CD14-positive monocyte (primary cell): ENCODE results near the gene MANF. TPM values are rescaled to one million over a fixed set of nuclear protein-coding genes. Genes with fewer than 3 reads are reported as not detected.

ENCODE experiments used
- DNase-seq, 3 donors: peaks; one replicate each; pipeline ENCODE4 v3.0.0-alpha.2; 2011 to 2022
- H2AFZ ChIP-seq: 2 replicates; pipeline ENCODE4 v1.6.0; 2012; ENCODE audit warnings: mild to moderate bottlenecking, low read depth, low read length, inconsistent platforms; ENCODE audit not compliant: insufficient read depth, poor library complexity, severe bottlenecking
- H3K27ac ChIP-seq, 2 donors: 1 replicate in 1 of 2; 2 replicates in 1 of 2; pipeline ENCODE4 v1.5.1; 2012 to 2013; ENCODE audit warnings: low read length in 2 of 2, control low read depth in 1 of 2, inconsistent platforms in 1 of 2, low read depth in 1 of 2, mild to moderate bottlenecking in 1 of 2
- H3K27me3 ChIP-seq, 2 donors: one replicate each; pipeline versions ENCODE4 v1.6.0 to v1.6.1; 2011 to 2013; ENCODE audit warnings: low read length in 2 of 2; ENCODE audit not compliant: control insufficient read depth in 2 of 2, insufficient read depth in 2 of 2
- H3K36me3 ChIP-seq, 2 donors: replicated peaks in 1 of 2; 1 replicate in 1 of 2; 2 replicates in 1 of 2; pipeline versions ENCODE4 v1.5.1 to v1.6.1; 2012 to 2013; ENCODE audit warnings: low read length in 2 of 2, control low read depth in 1 of 2, inconsistent platforms in 1 of 2, mild to moderate bottlenecking in 1 of 2; ENCODE audit not compliant: insufficient read depth in 2 of 2, control insufficient read depth in 1 of 2
- H3K4me1 ChIP-seq, 2 donors: 1 replicate in 1 of 2; 2 replicates in 1 of 2; pipeline versions ENCODE4 v1.5.1 to v1.6.1; 2012 to 2013; ENCODE audit warnings: low read length in 2 of 2, control low read depth in 1 of 2, inconsistent platforms in 1 of 2, mild to moderate bottlenecking in 1 of 2, moderate library complexity in 1 of 2; ENCODE audit not compliant: insufficient read depth in 2 of 2, control insufficient read depth in 1 of 2
- H3K4me2 ChIP-seq: replicated peaks from 2 replicates; pipeline ENCODE3; 2012; ENCODE audit warnings: low read length, moderate library complexity, mild to moderate bottlenecking; ENCODE audit not compliant: poor library complexity, severe bottlenecking; ENCODE audit errors: extremely low read depth
- H3K4me3 ChIP-seq, 3 experiments: fragments of 200-600 bp in 1 of 3; sonication (generic) in 1 of 3; replicated peaks in 1 of 3; 1 replicate in 2 of 3; 2 replicates in 1 of 3; pipeline ENCODE4 v1.5.1; 2011 to 2013; ENCODE audit warnings: low read length in 3 of 3, mild to moderate bottlenecking in 3 of 3, control low read depth in 2 of 3, low read depth in 2 of 3, inconsistent platforms in 1 of 3, moderate library complexity in 1 of 3
- H3K79me2 ChIP-seq: 2 replicates; pipeline ENCODE4 v1.6.0; 2012; ENCODE audit warnings: mild to moderate bottlenecking, control low read depth, inconsistent platforms, low read length, moderate library complexity; ENCODE audit not compliant: insufficient read depth
- H3K9ac ChIP-seq: 2 replicates; pipeline ENCODE4 v1.6.0; 2017; ENCODE audit warnings: low read length, mild to moderate bottlenecking; ENCODE audit not compliant: insufficient read depth, poor library complexity, severe bottlenecking
- H3K9me3 ChIP-seq, 2 donors: replicated peaks in 1 of 2; 1 replicate in 1 of 2; 2 replicates in 1 of 2; pipeline versions ENCODE4 v1.5.1 to v1.6.1; 2012 to 2013; ENCODE audit warnings: low read length in 2 of 2, control low read depth in 1 of 2; ENCODE audit not compliant: control insufficient read depth in 1 of 2, insufficient read depth in 1 of 2
- H4K20me1 ChIP-seq: 2 replicates; pipeline ENCODE4 v1.6.0; 2012; ENCODE audit warnings: mild to moderate bottlenecking, low read length, control low read depth, moderate library complexity; ENCODE audit not compliant: insufficient read depth
- H3K27ac Mint-ChIP-seq, 7 donors: one replicate each; pipeline ENCODE4 v1.8.0; 2020; ENCODE audit warnings: mild to moderate bottlenecking in 7 of 7, mixed read lengths in 7 of 7, moderate library complexity in 6 of 7, inconsistent platforms in 2 of 7
- H3K27me3 Mint-ChIP-seq, 3 donors: one replicate each; pipeline ENCODE4 v1.8.0; 2021 to 2022; ENCODE audit warnings: low read depth in 3 of 3, mild to moderate bottlenecking in 3 of 3, mixed read lengths in 3 of 3, moderate library complexity in 3 of 3, inconsistent platforms in 1 of 3
- H3K36me3 Mint-ChIP-seq, 2 donors: one replicate each; pipeline ENCODE4 v1.8.0; 2020; ENCODE audit warnings: mixed read lengths in 2 of 2, inconsistent platforms in 1 of 2, mild to moderate bottlenecking in 1 of 2
- H3K4me1 Mint-ChIP-seq: one replicate; pipeline ENCODE4 v1.8.0; 2020; ENCODE audit warnings: mild to moderate bottlenecking, mixed read lengths
- H3K4me3 Mint-ChIP-seq, 2 donors: one replicate each; pipeline ENCODE4 v1.8.0; 2020; ENCODE audit warnings: mild to moderate bottlenecking in 2 of 2, mixed read lengths in 2 of 2, moderate library complexity in 1 of 2
- H3K9me3 Mint-ChIP-seq, 7 donors: one replicate each; pipeline ENCODE4 v1.8.0; 2020 to 2022; ENCODE audit warnings: mixed read lengths in 7 of 7, mild to moderate bottlenecking in 6 of 7, moderate library complexity in 6 of 7, inconsistent platforms in 2 of 7
- CTCF ChIP-seq: fragments of 200-600 bp; IDR thresholded peaks from one replicate; pipeline ENCODE4 v1.8.0; 2022; ENCODE audit warnings: antibody characterized with exemption, mild to moderate bottlenecking
- WGBS: methylation state at CpG from one replicate; pipeline ENCODE4 v1.1.5; 2013; ENCODE audit warnings: missing lambda C conversion rate; ENCODE audit not compliant: insufficient coverage; 5-methylcytosine and 5-hydroxymethylcytosine counted together
- intact Hi-C, 2 donors: fragments of 100-400 bp; cut with micrococcal nuclease; formaldehyde crosslinking; loops; one replicate each; pipeline versions ENCODE4 v1.15.0 to v1.15.1; 2023
- polyA plus RNA-seq, 3 donors: library from polyadenylated mRNA; depleted of rRNA in 1 of 3; unstranded in 2 of 3; stranded (reverse) in 1 of 3; fragments of 300-500 nt in 2 of 3; fragments of >200 nt in 1 of 3; fragmentation: Illumina TruSeq in 2 of 3; gene quantifications; 1 replicate in 2 of 3; 2 replicates in 1 of 3; pipeline ENCODE4 v1.2.3, GENCODE V29; 2012 to 2021

MANF gene
- polyA plus RNA-seq, 3 donors: 14.1 to 30.2 (median 23.6) TPM

GRCh38 chr3:51429138-51429537, 44.0 kb downstream of the MANF start:
- H3K36me3 Mint-ChIP-seq: peaks cover 60 to 89% of the 10 kb centered on the region in 2 donors
- WGBS: 100% methylated on average over 1 of the region's 3 CpGs

GRCh38 chr3:51434110-51434509, 49.0 kb downstream of the MANF start:
- H3K27ac Mint-ChIP-seq: no peak overlapping the region
- H3K4me3 ChIP-seq: no peak overlapping the region
- peaks cover 54 to 90% of the 10 kb centered on the region in 2 donors for H3K36me3 Mint-ChIP-seq
- H3K9ac ChIP-seq: no peak overlapping the region
- no peaks in the 10 kb centered on the region for H3K9me3 ChIP-seq
- H3K9me3 Mint-ChIP-seq: no peaks in the 10 kb centered on the region
- TF ChIP-seq CTCF: no peak
- 100% methylated on average over 1 of the region's 5 CpGs for WGBS
- H3K27ac ChIP-seq: no peak overlapping the region
- no peak overlapping the region for H3K4me2 ChIP-seq
- no peak overlapping the region for H3K4me3 Mint-ChIP-seq
- H3K36me3 ChIP-seq: peaks cover 54 to 86% of the 10 kb centered on the region in 2 donors
- H3K4me1 Mint-ChIP-seq: no peaks in the 10 kb centered on the region
- H3K27me3 Mint-ChIP-seq: peaks cover 0 to 3% (median 0%) of the 10 kb centered on the region in 3 donors
- no peaks in the 10 kb centered on the region for H3K4me1 ChIP-seq
- H4K20me1 ChIP-seq: no peaks in the 10 kb centered on the region
- intact Hi-C loops: no loop called here
- H3K27me3 ChIP-seq: no peaks in the 10 kb centered on the region
- H3K79me2 ChIP-seq: no peaks in the 10 kb centered on the region
- DNase-seq: no peak
- no peak overlapping the region for H2AFZ ChIP-seq

More at GRCh38 chr3:51429138-51429537, 44.0 kb downstream of the MANF start:
- Mint-ChIP-seq H3K4me1 (no peaks in the 10 kb centered on the region), H3K9me3 (no peaks in the 10 kb centered on the region), H3K27ac (no peak overlapping the region), H3K4me3 (no peak overlapping the region), H3K27me3 (peaks cover 0 to 3% (median 0%) of the 10 kb centered on the region in 3 donors)
- TF ChIP-seq CTCF: no peak
- Histone ChIP-seq H3K9ac (no peak overlapping the region), H3K4me1 (no peaks in the 10 kb centered on the region), H3K4me2 (no peak overlapping the region), H3K4me3 (no peak overlapping the region), H4K20me1 (no peaks in the 10 kb centered on the region), H3K79me2 (no peaks in the 10 kb centered on the region), H3K27me3 (no peaks in the 10 kb centered on the region), H3K36me3 (peaks cover 76 to 92% of the 10 kb centered on the region in 2 donors), H3K27ac (no peak overlapping the region), H3K9me3 (no peaks in the 10 kb centered on the region), H2AFZ (no peak overlapping the region)
- intact Hi-C loops: loop anchor here in 1 of 2 donors (10.0 kb wide), 1 partner anchor 56 kb away; no protein-coding TSS in a partner anchor
- DNase-seq: no peak
